IPS-18a (cell line): ENCODE results near the gene AVPR2.

ENCODE experiments used
- H3K27ac ChIP-seq: one replicate; pipeline ENCODE4 v1.5.1; 2013; ENCODE audit warnings: low read length
- H3K27me3 ChIP-seq: one replicate; pipeline ENCODE4 v1.6.1; 2013; ENCODE audit warnings: mild to moderate bottlenecking, low read length; ENCODE audit not compliant: control insufficient read depth, insufficient read depth
- H3K36me3 ChIP-seq: one replicate; pipeline ENCODE4 v1.6.1; 2013; ENCODE audit warnings: low read depth, low read length; ENCODE audit not compliant: control insufficient read depth
- H3K4me1 ChIP-seq: one replicate; pipeline ENCODE4 v1.6.1; 2013; ENCODE audit warnings: low read depth, low read length; ENCODE audit not compliant: control insufficient read depth
- H3K4me3 ChIP-seq: one replicate; pipeline ENCODE4 v1.5.1; 2013; ENCODE audit warnings: low read length
- H3K9ac ChIP-seq: one replicate; pipeline ENCODE4 v1.6.1; 2013; ENCODE audit warnings: mild to moderate bottlenecking, low read length, moderate library complexity
- H3K9me3 ChIP-seq: one replicate; pipeline ENCODE4 v1.6.1; 2013; ENCODE audit warnings: low read depth, low read length; ENCODE audit not compliant: control insufficient read depth

AVPR2 gene

GRCh38 chrX:153881281-153881680, 23.2 kb upstream of the AVPR2 start:
- H3K4me1 ChIP-seq: peaks cover 24% of the 10 kb centered on the region
- peaks cover 11% of the 10 kb centered on the region for H3K27me3 ChIP-seq
- no peaks in the 10 kb centered on the region for H3K36me3 ChIP-seq
- H3K9me3 ChIP-seq: peaks cover 3% of the 10 kb centered on the region
- H3K27ac ChIP-seq: no peak overlapping the region
- no peak overlapping the region for H3K9ac ChIP-seq
- H3K4me3 ChIP-seq: no peak overlapping the region

GRCh38 chrX:153882086-153882498, 22.4 kb upstream of the AVPR2 start:
- H3K27ac ChIP-seq: no peak overlapping the region
- no peak overlapping the region for H3K4me3 ChIP-seq
- H3K9me3 ChIP-seq: peaks cover 5% of the 10 kb centered on the region
- no peaks in the 10 kb centered on the region for H3K36me3 ChIP-seq
- H3K4me1 ChIP-seq: peaks cover 24% of the 10 kb centered on the region
- no peak overlapping the region for H3K9ac ChIP-seq
- H3K27me3 ChIP-seq: peaks cover 19% of the 10 kb centered on the region

GRCh38 chrX:153882557-153882956, 21.9 kb upstream of the AVPR2 start:
- Histone ChIP-seq H3K4me3 (no peak overlapping the region), H3K27ac (no peak overlapping the region), H3K9me3 (peaks cover 5% of the 10 kb centered on the region), H3K36me3 (no peaks in the 10 kb centered on the region), H3K4me1 (peaks cover 24% of the 10 kb centered on the region), H3K9ac (no peak overlapping the region), H3K27me3 (peaks cover 22% of the 10 kb centered on the region)

GRCh38 chrX:153883163-153883843, 21.2 kb upstream of the AVPR2 start:
- Histone ChIP-seq H3K4me3 (no peak overlapping the region), H3K27ac (no peak overlapping the region), H3K36me3 (no peaks in the 10 kb centered on the region), H3K9me3 (peaks cover 8% of the 10 kb centered on the region), H3K4me1 (peaks cover 22% of the 10 kb centered on the region), H3K9ac (no peak overlapping the region), H3K27me3 (peaks cover 28% of the 10 kb centered on the region)

GRCh38 chrX:153884136-153884535, 20.3 kb upstream of the AVPR2 start:
- no peak overlapping the region for H3K9ac ChIP-seq
- H3K4me3 ChIP-seq: no peak overlapping the region
- peaks cover 8% of the 10 kb centered on the region for H3K9me3 ChIP-seq
- peaks cover 18% of the 10 kb centered on the region for H3K4me1 ChIP-seq
- peaks cover 28% of the 10 kb centered on the region for H3K27me3 ChIP-seq
- H3K27ac ChIP-seq: no peak overlapping the region
- no peaks in the 10 kb centered on the region for H3K36me3 ChIP-seq

GRCh38 chrX:153884590-153884989, 19.9 kb upstream of the AVPR2 start:
- Histone ChIP-seq H3K4me1 (peaks cover 18% of the 10 kb centered on the region), H3K4me3 (peak overlapping the region; percentile 39), H3K9me3 (peaks cover 8% of the 10 kb centered on the region), H3K36me3 (no peaks in the 10 kb centered on the region), H3K27ac (no peak overlapping the region), H3K27me3 (peaks cover 28% of the 10 kb centered on the region), H3K9ac (no peak overlapping the region)

- Histone ChIP-seq H3K9me3 (peaks cover 8% of the 10 kb centered on the region), H3K36me3 (no peaks in the 10 kb centered on the region), H3K4me1 (peaks cover 11% of the 10 kb centered on the region), H3K4me3 (peak overlapping the region; percentile 39), H3K9ac (no peak overlapping the region), H3K27me3 (peaks cover 28% of the 10 kb centered on the region), H3K27ac (no peak overlapping the region)
Observed at GRCh38 chrX:153885208-153885787, 19.2 kb upstream of the AVPR2 start.

- Histone ChIP-seq H3K9ac (no peak within 1 kb of the TSS), H3K9me3 (peaks cover 13% of the 10 kb centered on the region), H3K27me3 (peaks cover 28% of the 10 kb centered on the region), H3K36me3 (no peaks in the 10 kb centered on the region), H3K4me1 (peaks cover 8% of the 10 kb centered on the region), H3K4me3 (peak within 1 kb of the TSS; percentile 46), H3K27ac (no peak within 1 kb of the TSS)
Observed at GRCh38 chrX:153885968-153886903, 18.2 kb upstream of the AVPR2 start, which contains the start of gene L1CAM. Gene L1CAM (minus strand): TSS chrX:153886173. CDS start chrX:153875836, 10,337 bp downstream.

- Histone ChIP-seq H3K27ac (no peak overlapping the region), H3K9ac (no peak overlapping the region), H3K9me3 (peaks cover 14% of the 10 kb centered on the region), H3K27me3 (peaks cover 28% of the 10 kb centered on the region), H3K4me3 (peak overlapping the region; percentile 46), H3K4me1 (peaks cover 8% of the 10 kb centered on the region), H3K36me3 (no peaks in the 10 kb centered on the region)
Observed at GRCh38 chrX:153886915-153887314, 17.6 kb upstream of the AVPR2 start.

- Histone ChIP-seq H3K36me3 (no peaks in the 10 kb centered on the region), H3K4me3 (no peak overlapping the region), H3K27me3 (peaks cover 28% of the 10 kb centered on the region), H3K27ac (no peak overlapping the region), H3K9me3 (peaks cover 18% of the 10 kb centered on the region), H3K9ac (no peak overlapping the region), H3K4me1 (peaks cover 8% of the 10 kb centered on the region)
Observed at GRCh38 chrX:153887385-153887784, 17.1 kb upstream of the AVPR2 start.

- H3K4me3 ChIP-seq: no peak overlapping the region
- H3K9me3 ChIP-seq: peaks cover 18% of the 10 kb centered on the region
- H3K4me1 ChIP-seq: peaks cover 8% of the 10 kb centered on the region
- no peak overlapping the region for H3K27ac ChIP-seq
- H3K9ac ChIP-seq: no peak overlapping the region
- H3K36me3 ChIP-seq: no peaks in the 10 kb centered on the region
- H3K27me3 ChIP-seq: peaks cover 28% of the 10 kb centered on the region
Observed at GRCh38 chrX:153888344-153888743, 16.1 kb upstream of the AVPR2 start.
